Keratinocyte (primary cell): ENCODE results near the gene B3GAT1.

Experiments used
- CTCF ChIP-seq, 3 experiments: IDR thresholded peaks in 1 of 3; conservative IDR thresholded peaks in 1 of 3; optimal IDR thresholded peaks in 1 of 3; 2 replicates in 2 of 3; 3 replicates in 1 of 3; pipeline versions ENCODE3 to v1.5.1; 2011; ENCODE audit warnings: low read length in 3 of 3, mild to moderate bottlenecking in 3 of 3, moderate library complexity in 2 of 3, control low read depth in 1 of 3, inconsistent platforms in 1 of 3; ENCODE audit not compliant: insufficient read depth in 2 of 3; ENCODE audit errors: extremely low read depth in 1 of 3
- EZH2 ChIP-seq: IDR thresholded peaks from one replicate; pipeline ENCODE4 v1.6.1; 2012; ENCODE audit warnings: inconsistent platforms, mild to moderate bottlenecking, low read length, moderate library complexity

GRCh38 chr11:134442246-134442645 is 30.2 kb upstream of the B3GAT1 start:
- no peak for TF ChIP-seq CTCF (optimal IDR thresholded peaks at IDR 0.05 in 1 of 3, IDR thresholded peaks at IDR 0.05 in 1 of 3, conservative IDR thresholded peaks at IDR 0.05 in 1 of 3; ENCODE audit: extremely low read depth in 1 of 3, insufficient read depth in 2 of 3, low read length in 3 of 3)
- TF ChIP-seq EZH2, result no peak
